Osteocyte (in vitro differentiated cells): ENCODE data around the gene GAB2. TPM values are rescaled to one million over a fixed set of nuclear protein-coding genes. Genes with fewer than 3 reads are reported as not detected.
A peak's percentile ranks its signal among the peaks of the same experiment; 100 is the strongest.

Experiments used
- DNase-seq: peaks from one replicate; pipeline ENCODE4 v3.0.0; 2021; ENCODE audit warnings: mixed read lengths; ENCODE audit not compliant: unreplicated experiment; ENCODE audit errors: extremely low spot score
- H3K27ac Mint-ChIP-seq: one replicate; pipeline ENCODE4 v1.8.0; 2021; ENCODE audit warnings: mild to moderate bottlenecking, mixed read lengths; ENCODE audit not compliant: unreplicated experiment
- H3K27me3 Mint-ChIP-seq: one replicate; pipeline ENCODE4 v1.8.0; 2021; ENCODE audit warnings: mixed read lengths; ENCODE audit not compliant: unreplicated experiment
- H3K36me3 Mint-ChIP-seq: one replicate; pipeline ENCODE4 v1.8.0; 2021; ENCODE audit warnings: mixed read lengths; ENCODE audit not compliant: unreplicated experiment
- H3K4me1 Mint-ChIP-seq: one replicate; pipeline ENCODE4 v1.8.0; 2021; ENCODE audit warnings: mixed read lengths; ENCODE audit not compliant: unreplicated experiment
- H3K4me3 Mint-ChIP-seq: one replicate; pipeline ENCODE4 v1.8.0; 2021; ENCODE audit warnings: mild to moderate bottlenecking, moderate library complexity, mixed read lengths; ENCODE audit not compliant: unreplicated experiment
- H3K9me3 Mint-ChIP-seq: one replicate; pipeline ENCODE4 v1.8.0; 2021; ENCODE audit warnings: mixed read lengths; ENCODE audit not compliant: unreplicated experiment
- total RNA-seq: library from RNA; stranded (reverse); gene quantifications from 2 replicates; pipeline ENCODE4 v1.2.1, GENCODE V29; 2021
- TF ChIP-seq, protein P1 (sequence below): fragments of 200-600 bp; sonication (generic); IDR thresholded peaks from 2 replicates; pipeline ENCODE4 v1.5.0; 2021; ENCODE audit warnings: antibody characterized with exemption, mild to moderate bottlenecking, moderate library complexity

The GAB2 gene
- total RNA-seq, 1 donor from 2014 or later: 11.4 TPM

DNA sequence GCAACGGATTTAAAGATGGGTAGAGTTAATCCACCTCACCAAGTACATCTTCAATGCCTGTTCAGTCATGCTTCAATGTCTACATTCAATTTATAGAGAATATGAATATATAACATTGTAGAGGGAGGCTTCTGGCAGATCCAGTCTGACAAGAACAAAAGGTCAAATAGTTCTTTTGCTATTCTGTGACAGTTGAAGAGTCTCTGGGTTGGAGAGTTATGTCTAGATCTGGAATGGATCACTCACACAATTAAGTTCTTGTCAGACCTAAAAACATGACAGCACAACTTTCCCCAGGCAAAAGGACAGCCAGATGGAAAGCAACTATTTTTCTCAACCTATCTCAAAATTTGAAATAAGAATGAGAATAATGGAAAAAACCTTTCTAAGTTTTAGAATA is 15.3 kb upstream of the GAB2 start:
- H3K4me3 Mint-ChIP-seq: no peak overlapping the region
- peaks cover 8% of the 10 kb centered on the region for H3K36me3 Mint-ChIP-seq
- H3K9me3 Mint-ChIP-seq: no peaks in the 10 kb centered on the region
- TF ChIP-seq, protein P1, sequence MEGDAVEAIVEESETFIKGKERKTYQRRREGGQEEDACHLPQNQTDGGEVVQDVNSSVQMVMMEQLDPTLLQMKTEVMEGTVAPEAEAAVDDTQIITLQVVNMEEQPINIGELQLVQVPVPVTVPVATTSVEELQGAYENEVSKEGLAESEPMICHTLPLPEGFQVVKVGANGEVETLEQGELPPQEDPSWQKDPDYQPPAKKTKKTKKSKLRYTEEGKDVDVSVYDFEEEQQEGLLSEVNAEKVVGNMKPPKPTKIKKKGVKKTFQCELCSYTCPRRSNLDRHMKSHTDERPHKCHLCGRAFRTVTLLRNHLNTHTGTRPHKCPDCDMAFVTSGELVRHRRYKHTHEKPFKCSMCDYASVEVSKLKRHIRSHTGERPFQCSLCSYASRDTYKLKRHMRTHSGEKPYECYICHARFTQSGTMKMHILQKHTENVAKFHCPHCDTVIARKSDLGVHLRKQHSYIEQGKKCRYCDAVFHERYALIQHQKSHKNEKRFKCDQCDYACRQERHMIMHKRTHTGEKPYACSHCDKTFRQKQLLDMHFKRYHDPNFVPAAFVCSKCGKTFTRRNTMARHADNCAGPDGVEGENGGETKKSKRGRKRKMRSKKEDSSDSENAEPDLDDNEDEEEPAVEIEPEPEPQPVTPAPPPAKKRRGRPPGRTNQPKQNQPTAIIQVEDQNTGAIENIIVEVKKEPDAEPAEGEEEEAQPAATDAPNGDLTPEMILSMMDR: no peak
- peaks cover 10% of the 10 kb centered on the region for H3K4me1 Mint-ChIP-seq
- DNase-seq: no peak
- H3K27me3 Mint-ChIP-seq: no peaks in the 10 kb centered on the region
- peak overlapping the region; percentile 3 for H3K27ac Mint-ChIP-seq

DNA sequence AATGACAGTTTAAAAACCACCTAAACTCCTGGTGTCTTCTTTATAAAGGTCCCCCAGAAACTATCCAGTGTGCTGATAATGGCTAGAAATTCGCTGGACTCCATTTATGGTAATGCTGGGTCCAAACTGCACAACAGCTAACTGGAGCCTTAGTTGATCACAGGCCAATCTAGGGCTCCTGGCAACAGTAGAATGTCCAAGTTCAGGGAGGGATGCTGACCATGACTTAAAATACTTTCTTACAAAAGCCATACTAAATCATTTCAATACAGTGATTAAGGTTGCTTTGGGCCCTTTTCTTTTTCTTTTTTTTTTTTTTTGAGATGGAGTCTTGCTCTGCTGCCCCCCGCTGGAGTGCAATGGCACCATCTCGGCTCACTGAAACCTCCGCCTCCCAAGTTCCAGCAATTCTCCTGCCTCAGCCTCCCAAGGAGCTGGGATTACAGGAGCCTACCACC is 14.5 kb upstream of the GAB2 start:
- H3K9me3 Mint-ChIP-seq: no peaks in the 10 kb centered on the region
- no peaks in the 10 kb centered on the region for H3K27me3 Mint-ChIP-seq
- peaks cover 4% of the 10 kb centered on the region for H3K36me3 Mint-ChIP-seq
- H3K27ac Mint-ChIP-seq: no peak overlapping the region
- DNase-seq: no peak
- no peak overlapping the region for H3K4me3 Mint-ChIP-seq
- TF ChIP-seq, protein P1: peak; percentile 35
- H3K4me1 Mint-ChIP-seq: peaks cover 10% of the 10 kb centered on the region

DNA sequence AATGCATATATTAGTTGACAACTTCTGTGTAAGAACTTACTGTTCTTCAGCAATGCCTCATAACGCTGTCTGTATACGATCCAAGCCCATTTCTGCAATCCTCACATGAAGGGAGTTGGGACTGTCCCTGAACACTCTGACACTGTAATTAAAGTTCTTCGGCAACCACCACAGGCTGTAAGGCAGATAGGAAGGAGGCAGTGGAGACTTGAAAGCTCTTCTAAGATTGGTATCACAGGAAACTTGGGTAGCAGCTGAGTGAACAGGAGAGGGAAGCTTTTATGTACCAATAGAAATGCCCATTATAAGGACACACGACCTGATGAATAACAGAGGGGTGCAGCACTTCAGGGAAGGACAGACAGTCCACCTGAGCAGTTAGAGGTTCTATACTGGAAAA is 12.0 kb upstream of the GAB2 start:
- TF ChIP-seq, protein P1: no peak
- H3K4me3 Mint-ChIP-seq: no peak overlapping the region
- H3K9me3 Mint-ChIP-seq: no peaks in the 10 kb centered on the region
- no peak for DNase-seq
- H3K36me3 Mint-ChIP-seq: peaks cover 2% of the 10 kb centered on the region
- peaks cover 21% of the 10 kb centered on the region for H3K4me1 Mint-ChIP-seq
- H3K27me3 Mint-ChIP-seq: no peaks in the 10 kb centered on the region
- no peak overlapping the region for H3K27ac Mint-ChIP-seq

DNA sequence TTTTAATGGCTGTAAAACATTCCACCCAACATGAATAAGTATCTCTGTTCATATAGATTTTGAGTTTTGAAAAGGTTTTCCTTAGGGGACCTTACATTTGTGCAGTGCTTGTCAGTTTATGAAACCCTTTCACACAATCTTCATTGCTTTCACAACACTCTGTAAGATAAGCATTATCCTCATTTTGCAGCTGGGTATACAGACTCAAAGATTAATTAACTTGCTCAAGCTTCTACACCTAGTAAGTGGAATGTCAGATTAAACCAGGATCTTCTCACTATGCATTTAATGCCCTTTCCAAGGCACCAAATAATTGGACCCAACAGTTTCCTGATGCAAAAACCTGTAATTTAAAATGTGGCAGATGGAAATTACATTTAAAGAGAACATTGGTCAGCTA is 11.6 kb upstream of the GAB2 start:
- Mint-ChIP-seq H3K9me3 (no peaks in the 10 kb centered on the region), H3K4me1 (peaks cover 26% of the 10 kb centered on the region), H3K36me3 (peaks cover 2% of the 10 kb centered on the region), H3K27me3 (no peaks in the 10 kb centered on the region), H3K27ac (no peak overlapping the region), H3K4me3 (no peak overlapping the region)
- TF ChIP-seq, protein P1: no peak
- no peak for DNase-seq

DNA sequence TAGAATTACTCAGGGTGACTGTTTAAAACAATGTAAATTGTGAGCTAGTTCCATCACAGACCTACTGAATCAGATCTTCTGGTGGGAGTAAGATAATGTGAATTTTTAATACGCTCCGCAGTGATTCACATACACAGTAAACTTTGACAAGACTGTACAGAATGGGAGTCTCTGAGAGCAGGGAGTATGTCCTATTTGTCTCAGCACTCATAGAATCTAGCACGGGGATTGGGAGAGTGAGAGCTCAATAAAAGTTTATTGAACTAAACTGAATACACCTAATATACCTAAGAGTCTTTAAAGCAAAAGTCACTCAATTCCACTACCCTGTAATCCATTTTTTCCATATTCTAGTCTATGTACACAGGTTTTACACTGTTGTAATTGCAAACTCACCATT is 11.2 kb upstream of the GAB2 start:
- no peak overlapping the region for H3K27ac Mint-ChIP-seq
- H3K36me3 Mint-ChIP-seq: peaks cover 2% of the 10 kb centered on the region
- H3K4me3 Mint-ChIP-seq: no peak overlapping the region
- TF ChIP-seq, protein P1: no peak
- no peaks in the 10 kb centered on the region for H3K27me3 Mint-ChIP-seq
- H3K4me1 Mint-ChIP-seq: peaks cover 29% of the 10 kb centered on the region
- no peaks in the 10 kb centered on the region for H3K9me3 Mint-ChIP-seq
- DNase-seq: no peak
